K562 (cell line): ENCODE results near the gene QPCT. TPM values are rescaled to one million over a fixed set of nuclear protein-coding genes. Genes with fewer than 3 reads are reported as not detected.

Source experiments
- CCNT2 ChIP-seq: IDR thresholded peaks from 2 replicates; pipeline ENCODE4 v1.6.1; 2011; ENCODE audit warnings: borderline replicate concordance, low read depth, mild to moderate bottlenecking, moderate library complexity, mixed read lengths, low read length; ENCODE audit not compliant: insufficient read length; ENCODE audit errors: extremely low read depth
- FOXJ2 ChIP-seq: fragments of 200-800 bp; sonication (Bioruptor generic); IDR thresholded peaks from 2 replicates; pipeline ENCODE4 v1.6.1; 2016; ENCODE audit warnings: missing genetic modification characterization, missing compliant biosample characterization
- KDM5B ChIP-seq: fragments of 200-600 bp; sonication (generic); IDR thresholded peaks from 2 replicates; pipeline ENCODE4 v1.6.1; 2012; ENCODE audit warnings: low read depth, mild to moderate bottlenecking, moderate library complexity, low read length, control low read depth, inconsistent platforms; ENCODE audit not compliant: insufficient replicate concordance
- MTA2 ChIP-seq: fragments of 450-650 bp; IDR thresholded peaks from 2 replicates; pipeline ENCODE4 v1.6.1; 2016; ENCODE audit warnings: low read depth
- NFIC ChIP-seq: fragments of 450-650 bp; IDR thresholded peaks from 2 replicates; pipeline ENCODE4 v1.6.1; 2017; ENCODE audit warnings: mild to moderate bottlenecking, inconsistent platforms
- PHF8 ChIP-seq: fragments of 200-600 bp; sonication (generic); IDR thresholded peaks from 2 replicates; pipeline ENCODE4 v1.6.1; 2012; ENCODE audit warnings: mixed run types, mild to moderate bottlenecking, inconsistent platforms, low read length, moderate library complexity, borderline replicate concordance
- SIN3A ChIP-seq, 2 experiments: fragments of 150-350 bp in 1 of 2; IDR thresholded peaks; 2 replicates each; pipeline ENCODE4 v1.6.1; 2011 to 2016; ENCODE audit warnings: borderline replicate concordance in 2 of 2, low read depth in 2 of 2, low read length in 2 of 2, mild to moderate bottlenecking in 2 of 2, moderate library complexity in 2 of 2; ENCODE audit not compliant: control insufficient read depth in 1 of 2
- ZNF232 ChIP-seq: sonication (generic); formaldehyde crosslinking; IDR thresholded peaks from 2 replicates; pipeline ENCODE4 v1.8.0; 2022; ENCODE audit warnings: mild to moderate bottlenecking, missing genetic modification reagents
- ZNF77 ChIP-seq: fragments of 250-450 bp; sonication (Bioruptor Pico); IDR thresholded peaks from 2 replicates; pipeline ENCODE4 v1.5.0; 2020
- polyA plus RNA-seq, 8 experiments: library from polyadenylated mRNA; depleted of rRNA in 4 of 8; stranded (reverse) in 5 of 8; unstranded in 3 of 8; fragments of >200 nt; fragmentation: Nextera tagmentation in 2 of 8; fragmentation: Illumina TruSeq in 1 of 8; extraction: Ambion mirVana in 2 of 8; extraction: Trizol in 1 of 8; gene quantifications; 2 replicates each; pipeline versions ENCODE4 v1.2.1 to v1.2.3, GENCODE V29; 2011 to 2014; ENCODE audit warnings: inconsistent platforms in 1 of 8, missing spikeins in 1 of 8
- total RNA-seq, 7 experiments: library from RNA; depleted of rRNA in 6 of 7; stranded (reverse); fragments of >200 nt in 6 of 7; fragmentation: Illumina TruSeq in 2 of 7; extraction: Trizol in 2 of 7; gene quantifications; 2 replicates each; pipeline versions ENCODE4 v1.2.1 to v1.2.3, GENCODE V29; 2011 to 2021; ENCODE audit warnings: low replicate concordance in 1 of 7
- TF ChIP-seq, protein P1 (sequence below), 2 experiments: fragments of 200-800 bp in 1 of 2; sonication (Bioruptor generic) in 1 of 2; sonication (generic) in 1 of 2; formaldehyde crosslinking in 1 of 2; IDR thresholded peaks in 1 of 2; conservative IDR thresholded peaks in 1 of 2; 2 replicates each; pipeline versions ENCODE4 v1.5.0 to v1.6.1; 2016 to 2020; ENCODE audit warnings: missing compliant biosample characterization in 1 of 2, missing genetic modification characterization in 1 of 2, missing genetic modification reagents in 1 of 2
- TF ChIP-seq, protein P2 (sequence below): conservative IDR thresholded peaks from 2 replicates; pipeline ENCODE4 v1.6.1; 2011; ENCODE audit warnings: low read depth, mild to moderate bottlenecking, low read length; ENCODE audit not compliant: control insufficient read depth
- TF ChIP-seq, protein P3 (sequence below), 2 experiments: fragments of 450-650 bp; IDR thresholded peaks; 2 replicates each; pipeline ENCODE4 v1.6.1; 2018; ENCODE audit warnings: mild to moderate bottlenecking in 2 of 2, low read depth in 1 of 2; ENCODE audit not compliant: partially characterized antibody in 2 of 2
- TF ChIP-seq, protein P4 (sequence below): fragments of 450-650 bp; formaldehyde crosslinking; IDR thresholded peaks from 2 replicates; pipeline ENCODE4 v1.4.0; 2022; ENCODE audit warnings: missing genetic modification characterization

QPCT gene
- total and polyA plus RNA-seq, 9 of the 15 experiments (the other 6 are each of a cell fraction or from before 2014, with no cell fraction given), result 0.07 TPM; not detected in 8

DNA sequence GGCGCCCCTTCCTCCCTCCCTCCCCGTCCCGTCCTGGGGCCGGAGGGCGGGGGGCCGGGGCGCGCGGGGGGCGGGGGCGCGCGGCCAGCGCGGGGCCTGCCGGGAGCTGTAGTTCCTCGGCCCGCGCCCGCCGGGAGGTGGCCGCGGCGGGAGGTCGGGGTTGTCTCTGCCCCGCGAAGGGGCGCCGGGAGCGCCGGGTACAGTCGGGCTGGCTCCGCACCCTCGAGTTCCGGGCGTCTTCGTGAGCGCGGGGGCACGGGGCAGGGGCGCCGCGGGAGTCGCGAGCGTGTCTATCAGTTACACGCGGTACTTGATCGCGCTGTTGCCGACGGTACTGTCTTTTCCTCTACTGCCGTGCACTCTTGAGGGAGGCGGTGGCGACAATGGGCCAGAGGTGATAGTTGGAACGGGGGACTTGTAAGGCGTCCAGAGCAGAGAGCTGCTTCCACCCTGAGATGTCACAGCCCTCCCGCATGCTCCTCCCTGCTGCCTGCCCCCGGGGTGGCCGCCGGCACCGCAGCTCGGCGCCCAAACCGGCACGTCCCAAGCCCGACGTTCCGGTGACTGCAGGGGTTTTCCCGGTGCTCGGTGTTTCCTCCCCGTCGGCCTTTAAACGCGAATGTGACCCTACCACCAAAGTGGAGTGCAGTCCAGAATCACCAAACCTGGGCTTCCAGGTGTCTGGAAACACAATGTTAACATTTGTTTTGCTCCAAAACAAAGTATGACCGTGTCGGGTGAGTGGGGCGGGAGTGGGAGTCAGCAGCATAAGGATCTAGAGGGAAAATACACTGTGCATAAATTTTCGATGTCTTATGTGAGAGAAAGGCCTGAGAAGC is 19.4 kb upstream of the QPCT start, which contains the start of gene PRKD3 (continued):
- TF ChIP-seq ZNF232 (peak; percentile 59; the same call in 1 of the 2 replicates), MTA2 (no peak), FOXJ2 (no peak), KDM5B (peak; percentile 11), NFIC (peak; percentile 60), PHF8 (peak; percentile 68; the same call in 1 of the 2 replicates), ZNF77 (no peak), CCNT2 (peak; percentile 46), SIN3A (IDR thresholded peaks at IDR 0.05; ENCODE audit: borderline replicate concordance in 2 of 2, control insufficient read depth in 1 of 2, low read depth in 2 of 2, low read length in 2 of 2) (0 out of 4 replicates have a peak, but pooled peaks of 1 of the 2 experiments have one; percentile 41)
- TF ChIP-seq, protein P1, sequence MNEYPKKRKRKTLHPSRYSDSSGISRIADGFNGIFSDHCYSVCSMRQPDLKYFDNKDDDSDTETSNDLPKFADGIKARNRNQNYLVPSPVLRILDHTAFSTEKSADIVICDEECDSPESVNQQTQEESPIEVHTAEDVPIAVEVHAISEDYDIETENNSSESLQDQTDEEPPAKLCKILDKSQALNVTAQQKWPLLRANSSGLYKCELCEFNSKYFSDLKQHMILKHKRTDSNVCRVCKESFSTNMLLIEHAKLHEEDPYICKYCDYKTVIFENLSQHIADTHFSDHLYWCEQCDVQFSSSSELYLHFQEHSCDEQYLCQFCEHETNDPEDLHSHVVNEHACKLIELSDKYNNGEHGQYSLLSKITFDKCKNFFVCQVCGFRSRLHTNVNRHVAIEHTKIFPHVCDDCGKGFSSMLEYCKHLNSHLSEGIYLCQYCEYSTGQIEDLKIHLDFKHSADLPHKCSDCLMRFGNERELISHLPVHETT (CRISPR knock-in tag; conservative IDR thresholded peaks at IDR 0.05 in 1 of 2, IDR thresholded peaks at IDR 0.05 in 1 of 2), result peak in 1 of 2 experiments; percentile 20; a peak in 2 of 4 replicates
- TF ChIP-seq, protein P2, sequence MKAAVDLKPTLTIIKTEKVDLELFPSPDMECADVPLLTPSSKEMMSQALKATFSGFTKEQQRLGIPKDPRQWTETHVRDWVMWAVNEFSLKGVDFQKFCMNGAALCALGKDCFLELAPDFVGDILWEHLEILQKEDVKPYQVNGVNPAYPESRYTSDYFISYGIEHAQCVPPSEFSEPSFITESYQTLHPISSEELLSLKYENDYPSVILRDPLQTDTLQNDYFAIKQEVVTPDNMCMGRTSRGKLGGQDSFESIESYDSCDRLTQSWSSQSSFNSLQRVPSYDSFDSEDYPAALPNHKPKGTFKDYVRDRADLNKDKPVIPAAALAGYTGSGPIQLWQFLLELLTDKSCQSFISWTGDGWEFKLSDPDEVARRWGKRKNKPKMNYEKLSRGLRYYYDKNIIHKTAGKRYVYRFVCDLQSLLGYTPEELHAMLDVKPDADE, result peak; percentile 51; the same call in 1 of the 2 replicates
- TF ChIP-seq, protein P3, sequence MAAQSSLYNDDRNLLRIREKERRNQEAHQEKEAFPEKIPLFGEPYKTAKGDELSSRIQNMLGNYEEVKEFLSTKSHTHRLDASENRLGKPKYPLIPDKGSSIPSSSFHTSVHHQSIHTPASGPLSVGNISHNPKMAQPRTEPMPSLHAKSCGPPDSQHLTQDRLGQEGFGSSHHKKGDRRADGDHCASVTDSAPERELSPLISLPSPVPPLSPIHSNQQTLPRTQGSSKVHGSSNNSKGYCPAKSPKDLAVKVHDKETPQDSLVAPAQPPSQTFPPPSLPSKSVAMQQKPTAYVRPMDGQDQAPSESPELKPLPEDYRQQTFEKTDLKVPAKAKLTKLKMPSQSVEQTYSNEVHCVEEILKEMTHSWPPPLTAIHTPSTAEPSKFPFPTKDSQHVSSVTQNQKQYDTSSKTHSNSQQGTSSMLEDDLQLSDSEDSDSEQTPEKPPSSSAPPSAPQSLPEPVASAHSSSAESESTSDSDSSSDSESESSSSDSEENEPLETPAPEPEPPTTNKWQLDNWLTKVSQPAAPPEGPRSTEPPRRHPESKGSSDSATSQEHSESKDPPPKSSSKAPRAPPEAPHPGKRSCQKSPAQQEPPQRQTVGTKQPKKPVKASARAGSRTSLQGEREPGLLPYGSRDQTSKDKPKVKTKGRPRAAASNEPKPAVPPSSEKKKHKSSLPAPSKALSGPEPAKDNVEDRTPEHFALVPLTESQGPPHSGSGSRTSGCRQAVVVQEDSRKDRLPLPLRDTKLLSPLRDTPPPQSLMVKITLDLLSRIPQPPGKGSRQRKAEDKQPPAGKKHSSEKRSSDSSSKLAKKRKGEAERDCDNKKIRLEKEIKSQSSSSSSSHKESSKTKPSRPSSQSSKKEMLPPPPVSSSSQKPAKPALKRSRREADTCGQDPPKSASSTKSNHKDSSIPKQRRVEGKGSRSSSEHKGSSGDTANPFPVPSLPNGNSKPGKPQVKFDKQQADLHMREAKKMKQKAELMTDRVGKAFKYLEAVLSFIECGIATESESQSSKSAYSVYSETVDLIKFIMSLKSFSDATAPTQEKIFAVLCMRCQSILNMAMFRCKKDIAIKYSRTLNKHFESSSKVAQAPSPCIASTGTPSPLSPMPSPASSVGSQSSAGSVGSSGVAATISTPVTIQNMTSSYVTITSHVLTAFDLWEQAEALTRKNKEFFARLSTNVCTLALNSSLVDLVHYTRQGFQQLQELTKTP (IDR thresholded peaks at IDR 0.05; ENCODE audit: low read depth in 1 of 2, partially characterized antibody in 2 of 2), result no peak
- TF ChIP-seq, protein P4, sequence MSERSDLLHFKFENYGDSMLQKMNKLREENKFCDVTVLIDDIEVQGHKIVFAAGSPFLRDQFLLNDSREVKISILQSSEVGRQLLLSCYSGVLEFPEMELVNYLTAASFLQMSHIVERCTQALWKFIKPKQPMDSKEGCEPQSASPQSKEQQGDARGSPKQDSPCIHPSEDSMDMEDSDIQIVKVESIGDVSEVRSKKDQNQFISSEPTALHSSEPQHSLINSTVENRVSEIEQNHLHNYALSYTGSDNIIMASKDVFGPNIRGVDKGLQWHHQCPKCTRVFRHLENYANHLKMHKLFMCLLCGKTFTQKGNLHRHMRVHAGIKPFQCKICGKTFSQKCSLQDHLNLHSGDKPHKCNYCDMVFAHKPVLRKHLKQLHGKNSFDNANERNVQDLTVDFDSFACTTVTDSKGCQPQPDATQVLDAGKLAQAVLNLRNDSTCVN (CRISPR knock-in tag), result no peak
